ENCODE measurements around the gene RYK. TPM values are rescaled to one million over a fixed set of nuclear protein-coding genes. Genes with fewer than 3 reads are reported as not detected.

The RYK gene
- total RNA-seq, 1 experiment from 2014 or later: 55.2 TPM

DNA sequence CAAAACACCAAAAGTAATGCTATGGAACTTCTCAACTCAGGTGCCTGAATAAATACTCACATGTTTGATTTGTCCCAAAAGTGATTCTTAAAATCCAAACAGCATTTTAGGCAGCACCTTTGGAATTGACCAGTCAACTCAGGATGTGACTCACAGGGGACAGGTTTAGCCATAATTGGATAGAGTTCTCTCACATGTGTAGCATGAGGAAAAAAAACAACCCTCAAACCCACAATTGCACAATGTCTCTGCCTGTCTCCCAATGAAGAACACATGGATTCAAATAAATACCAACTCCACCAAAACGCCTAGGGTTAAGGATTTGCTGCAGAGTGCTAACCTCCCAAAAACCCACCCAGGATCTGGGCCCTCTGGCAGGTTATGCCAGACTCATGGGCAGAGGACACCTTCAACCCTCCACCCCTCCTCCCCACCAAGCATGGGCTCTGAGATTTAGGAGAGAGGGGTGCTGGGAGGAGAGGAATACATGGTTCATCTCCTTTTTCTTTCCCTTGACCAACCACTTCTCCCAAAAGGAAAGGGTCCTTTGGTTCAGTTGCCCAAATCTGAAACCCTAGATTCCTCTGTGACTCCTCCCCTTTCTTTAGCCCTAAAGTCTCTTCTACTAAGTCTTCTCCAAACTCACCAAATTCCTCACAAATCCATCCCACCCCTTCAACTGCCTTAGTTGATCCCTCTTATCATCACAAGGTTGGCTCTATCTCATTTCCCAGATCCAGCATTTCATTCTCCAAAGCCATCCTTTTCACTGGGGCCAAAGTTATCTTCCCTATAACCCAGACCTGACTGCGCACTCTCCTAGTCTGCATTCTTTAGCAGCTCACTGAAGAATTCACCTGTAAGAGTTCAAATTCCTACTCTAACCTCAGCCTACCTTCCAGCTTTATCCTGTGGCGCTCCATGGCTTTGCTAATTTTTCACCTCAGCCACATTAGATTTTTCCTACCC, 7.7 kb downstream of the RYK start:
- ATAC-seq (peak; percentile 80), DNase-seq (ENCODE audit: low read depth, low spot score) (peak; percentile 47)
- H3K9me3 ChIP-seq (ENCODE audit: control insufficient read depth in 1 of 2, insufficient read depth in 1 of 2, low read depth in 1 of 2, low read length in 2 of 2): no peaks in the 10 kb centered on the region
- no peak overlapping the region for H3K9ac ChIP-seq (ENCODE audit: low read length)
- H3K9me2 ChIP-seq (ENCODE audit: insufficient read depth): no peaks in the 10 kb centered on the region
- BruUV-seq (replicated peaks): no TSS peak
- peaks cover 19% of the 10 kb centered on the region; the same call in 1 of the 2 replicates for H4K20me1 ChIP-seq (ENCODE audit: insufficient read depth)
- H3K79me2 ChIP-seq (ENCODE audit: insufficient read depth, low read length): peaks cover 100% of the 10 kb centered on the region
- ChIA-PET POLR2A (no interaction called here), CTCF (interaction anchor here (2.3 kb wide), 1 partner anchor 30 kb away, joined by 5 read pairs; no protein-coding TSS in a partner anchor), RAD21 (ENCODE audit: low non-redundant PET in 1 of 2, low total read pairs in 2 of 2, uncharacterized antibody in 2 of 2, unreplicated experiment in 2 of 2) (no interaction called here)
- H3K4me1 ChIP-seq (ENCODE audit: control insufficient read depth in 1 of 2, insufficient read depth in 2 of 2, low read length in 2 of 2): peaks cover 25 to 41% of the 10 kb centered on the region in 2 experiments
- TF ChIP-seq SP1 (IDR thresholded peaks at IDR 0.05; ENCODE audit: low read depth): peak; percentile 58
- TF ChIP-seq EZH2 (IDR thresholded peaks at IDR 0.05): no peak
- TF ChIP-seq, protein P1, sequence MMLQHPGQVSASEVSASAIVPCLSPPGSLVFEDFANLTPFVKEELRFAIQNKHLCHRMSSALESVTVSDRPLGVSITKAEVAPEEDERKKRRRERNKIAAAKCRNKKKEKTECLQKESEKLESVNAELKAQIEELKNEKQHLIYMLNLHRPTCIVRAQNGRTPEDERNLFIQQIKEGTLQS (IDR thresholded peaks at IDR 0.05): no peak
- TF ChIP-seq FOSL1 (IDR thresholded peaks at IDR 0.05; ENCODE audit: low read depth): peak; percentile 82
- TF ChIP-seq, protein P2, sequence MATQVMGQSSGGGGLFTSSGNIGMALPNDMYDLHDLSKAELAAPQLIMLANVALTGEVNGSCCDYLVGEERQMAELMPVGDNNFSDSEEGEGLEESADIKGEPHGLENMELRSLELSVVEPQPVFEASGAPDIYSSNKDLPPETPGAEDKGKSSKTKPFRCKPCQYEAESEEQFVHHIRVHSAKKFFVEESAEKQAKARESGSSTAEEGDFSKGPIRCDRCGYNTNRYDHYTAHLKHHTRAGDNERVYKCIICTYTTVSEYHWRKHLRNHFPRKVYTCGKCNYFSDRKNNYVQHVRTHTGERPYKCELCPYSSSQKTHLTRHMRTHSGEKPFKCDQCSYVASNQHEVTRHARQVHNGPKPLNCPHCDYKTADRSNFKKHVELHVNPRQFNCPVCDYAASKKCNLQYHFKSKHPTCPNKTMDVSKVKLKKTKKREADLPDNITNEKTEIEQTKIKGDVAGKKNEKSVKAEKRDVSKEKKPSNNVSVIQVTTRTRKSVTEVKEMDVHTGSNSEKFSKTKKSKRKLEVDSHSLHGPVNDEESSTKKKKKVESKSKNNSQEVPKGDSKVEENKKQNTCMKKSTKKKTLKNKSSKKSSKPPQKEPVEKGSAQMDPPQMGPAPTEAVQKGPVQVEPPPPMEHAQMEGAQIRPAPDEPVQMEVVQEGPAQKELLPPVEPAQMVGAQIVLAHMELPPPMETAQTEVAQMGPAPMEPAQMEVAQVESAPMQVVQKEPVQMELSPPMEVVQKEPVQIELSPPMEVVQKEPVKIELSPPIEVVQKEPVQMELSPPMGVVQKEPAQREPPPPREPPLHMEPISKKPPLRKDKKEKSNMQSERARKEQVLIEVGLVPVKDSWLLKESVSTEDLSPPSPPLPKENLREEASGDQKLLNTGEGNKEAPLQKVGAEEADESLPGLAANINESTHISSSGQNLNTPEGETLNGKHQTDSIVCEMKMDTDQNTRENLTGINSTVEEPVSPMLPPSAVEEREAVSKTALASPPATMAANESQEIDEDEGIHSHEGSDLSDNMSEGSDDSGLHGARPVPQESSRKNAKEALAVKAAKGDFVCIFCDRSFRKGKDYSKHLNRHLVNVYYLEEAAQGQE (IDR thresholded peaks at IDR 0.05; ENCODE audit: low read depth): no peak
- TF ChIP-seq CEBPB (IDR thresholded peaks at IDR 0.05; ENCODE audit: low read depth): peak; percentile 98
- peak; percentile 74 for TF ChIP-seq JUND (IDR thresholded peaks at IDR 0.05)
- TF ChIP-seq SRF (IDR thresholded peaks at IDR 0.05; ENCODE audit: low read depth): peak; percentile 89
- TF ChIP-seq YY1 (IDR thresholded peaks at IDR 0.05; ENCODE audit: extremely low read depth, insufficient replicate concordance, low read depth, low read length): peak; percentile 29
- TF ChIP-seq ZFX (IDR thresholded peaks at IDR 0.05): no peak
- TF ChIP-seq, protein P3, sequence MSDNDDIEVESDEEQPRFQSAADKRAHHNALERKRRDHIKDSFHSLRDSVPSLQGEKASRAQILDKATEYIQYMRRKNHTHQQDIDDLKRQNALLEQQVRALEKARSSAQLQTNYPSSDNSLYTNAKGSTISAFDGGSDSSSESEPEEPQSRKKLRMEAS (IDR thresholded peaks at IDR 0.05): peak; percentile 90
- peak; percentile 84 for TF ChIP-seq CBX3 (IDR thresholded peaks at IDR 0.05; ENCODE audit: low read depth)
- H3K36me3 ChIP-seq (ENCODE audit: control insufficient read depth in 1 of 2, insufficient read depth in 2 of 2, low read length in 2 of 2): no peaks in the 10 kb centered on the region
- no peak overlapping the region for H2AFZ ChIP-seq (ENCODE audit: low read depth, low read length, poor library complexity, severe bottlenecking)
- H3K27me3 ChIP-seq (ENCODE audit: insufficient read depth, low read length): no peaks in the 10 kb centered on the region
- intact Hi-C loops (cut with micrococcal nuclease): no loop called here
- no peak overlapping the region for H3K27ac ChIP-seq (ENCODE audit: low read depth, low read length)
- H3K4me2 ChIP-seq (ENCODE audit: low read length): peak overlapping the region; percentile 67
- peak overlapping the region in 1 of 2 experiments; percentile 27; a peak in 2 of 4 replicates for H3K4me3 ChIP-seq (replicated peaks in 1 of 2; ENCODE audit: low read depth in 1 of 2, low read length in 2 of 2)

All from HCT116 (cell line).